ENCODE measurements around the gene FANCC. TPM values are rescaled to one million over a fixed set of nuclear protein-coding genes. Genes with fewer than 3 reads are reported as not detected.
A peak's percentile ranks its signal among the peaks of the same experiment; 100 is the strongest.

FANCC gene
- total RNA-seq, 4 donors from 2014 or later: 7.7 to 27.8 (median 9.0) TPM

DNA sequence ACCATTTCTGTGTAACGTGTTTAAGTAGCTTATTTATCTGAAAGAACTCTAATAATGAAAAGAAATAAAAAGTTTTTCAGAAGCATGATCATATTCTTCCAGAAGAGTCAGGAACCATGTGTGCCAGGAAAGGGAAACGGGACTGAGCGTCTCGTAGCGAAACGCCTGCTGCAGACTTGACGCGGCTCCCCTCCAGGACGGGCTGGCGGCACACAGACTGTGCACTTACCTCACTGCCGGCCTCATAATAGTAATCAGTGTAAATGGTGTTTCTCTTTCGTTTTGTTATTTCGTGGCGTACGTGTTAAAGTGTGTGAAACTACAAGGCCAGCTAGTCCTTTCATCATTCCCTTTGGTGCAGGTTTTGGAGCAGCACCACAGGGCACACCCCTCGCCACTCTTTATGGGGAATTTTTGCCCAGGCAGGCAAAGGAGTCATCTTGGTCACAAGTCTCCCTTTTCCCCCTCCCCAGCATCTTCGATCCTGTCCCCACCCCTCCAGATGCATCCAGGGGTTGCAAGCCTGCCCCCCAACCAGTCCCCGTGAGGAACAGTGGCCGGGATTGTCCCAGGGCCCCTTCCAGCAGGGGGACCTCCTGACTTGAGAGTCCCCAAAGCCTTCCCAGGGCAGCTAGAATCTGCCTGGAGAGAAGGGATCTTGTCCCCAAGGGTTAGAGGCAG, 233.1 kb downstream of the FANCC start:
- 87% methylated on average over 18 of the region's 19 CpGs for WGBS
- H3K4me1 ChIP-seq: peaks cover 42% of the 10 kb centered on the region
- H3K27ac ChIP-seq: peak overlapping the region; percentile 32
- no peaks in the 10 kb centered on the region for H3K9me3 ChIP-seq
- H3K36me3 ChIP-seq: peaks cover 82% of the 10 kb centered on the region
- H3K4me3 ChIP-seq: no peak overlapping the region
- TF ChIP-seq POLR2AphosphoS5 (IDR thresholded peaks at IDR 0.05): no peak
- peak in 1 of 2 donors; percentile 55 for DNase-seq (ENCODE audit: low spot score in 2 of 2)
- H3K27me3 ChIP-seq: no peaks in the 10 kb centered on the region

DNA sequence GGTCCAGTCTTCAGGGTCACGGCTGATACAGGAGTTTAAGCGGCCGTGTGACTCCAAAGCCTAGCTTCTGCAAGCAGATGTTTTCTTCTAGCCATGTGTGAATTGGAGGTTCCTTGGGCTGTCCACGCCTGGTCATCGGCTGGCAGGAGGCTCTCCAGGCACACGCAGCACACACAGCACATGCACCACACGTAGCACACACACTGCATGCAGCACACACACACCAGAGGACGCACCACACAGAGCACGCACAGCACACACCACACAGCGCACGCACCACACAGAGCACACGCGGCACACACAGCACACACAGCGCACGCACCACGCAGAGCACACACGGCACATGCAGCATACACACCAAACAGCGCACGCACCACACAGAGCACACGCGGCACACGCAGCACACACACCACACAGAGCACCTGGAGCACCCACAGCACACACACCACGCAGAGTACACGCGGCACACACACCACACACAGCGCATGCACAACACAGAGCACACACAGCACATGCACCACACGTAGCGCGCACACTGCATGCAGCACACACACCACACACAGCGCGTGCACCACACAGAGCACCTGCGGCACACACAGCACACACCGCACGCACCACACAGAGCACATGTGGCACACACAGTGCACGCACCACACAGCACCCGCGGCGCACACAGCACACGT, 234.3 kb downstream of the FANCC start:
- peak in 1 of 2 donors; percentile 38 for DNase-seq (ENCODE audit: low spot score in 2 of 2)
- 91% methylated on average over 32 of the region's 39 CpGs for WGBS
- H3K36me3 ChIP-seq: peaks cover 76% of the 10 kb centered on the region
- H3K4me3 ChIP-seq: no peak overlapping the region
- no peak overlapping the region for H3K27ac ChIP-seq
- no peaks in the 10 kb centered on the region for H3K27me3 ChIP-seq
- TF ChIP-seq POLR2A (IDR thresholded peaks at IDR 0.05) (no peak), POLR2AphosphoS5 (IDR thresholded peaks at IDR 0.05) (no peak), EP300 (IDR thresholded peaks at IDR 0.05) (no peak)
- TF ChIP-seq, protein P1, sequence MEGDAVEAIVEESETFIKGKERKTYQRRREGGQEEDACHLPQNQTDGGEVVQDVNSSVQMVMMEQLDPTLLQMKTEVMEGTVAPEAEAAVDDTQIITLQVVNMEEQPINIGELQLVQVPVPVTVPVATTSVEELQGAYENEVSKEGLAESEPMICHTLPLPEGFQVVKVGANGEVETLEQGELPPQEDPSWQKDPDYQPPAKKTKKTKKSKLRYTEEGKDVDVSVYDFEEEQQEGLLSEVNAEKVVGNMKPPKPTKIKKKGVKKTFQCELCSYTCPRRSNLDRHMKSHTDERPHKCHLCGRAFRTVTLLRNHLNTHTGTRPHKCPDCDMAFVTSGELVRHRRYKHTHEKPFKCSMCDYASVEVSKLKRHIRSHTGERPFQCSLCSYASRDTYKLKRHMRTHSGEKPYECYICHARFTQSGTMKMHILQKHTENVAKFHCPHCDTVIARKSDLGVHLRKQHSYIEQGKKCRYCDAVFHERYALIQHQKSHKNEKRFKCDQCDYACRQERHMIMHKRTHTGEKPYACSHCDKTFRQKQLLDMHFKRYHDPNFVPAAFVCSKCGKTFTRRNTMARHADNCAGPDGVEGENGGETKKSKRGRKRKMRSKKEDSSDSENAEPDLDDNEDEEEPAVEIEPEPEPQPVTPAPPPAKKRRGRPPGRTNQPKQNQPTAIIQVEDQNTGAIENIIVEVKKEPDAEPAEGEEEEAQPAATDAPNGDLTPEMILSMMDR (IDR thresholded peaks at IDR 0.05): no peak
- H3K4me1 ChIP-seq: peaks cover 42% of the 10 kb centered on the region
- H3K9me3 ChIP-seq: no peaks in the 10 kb centered on the region

DNA sequence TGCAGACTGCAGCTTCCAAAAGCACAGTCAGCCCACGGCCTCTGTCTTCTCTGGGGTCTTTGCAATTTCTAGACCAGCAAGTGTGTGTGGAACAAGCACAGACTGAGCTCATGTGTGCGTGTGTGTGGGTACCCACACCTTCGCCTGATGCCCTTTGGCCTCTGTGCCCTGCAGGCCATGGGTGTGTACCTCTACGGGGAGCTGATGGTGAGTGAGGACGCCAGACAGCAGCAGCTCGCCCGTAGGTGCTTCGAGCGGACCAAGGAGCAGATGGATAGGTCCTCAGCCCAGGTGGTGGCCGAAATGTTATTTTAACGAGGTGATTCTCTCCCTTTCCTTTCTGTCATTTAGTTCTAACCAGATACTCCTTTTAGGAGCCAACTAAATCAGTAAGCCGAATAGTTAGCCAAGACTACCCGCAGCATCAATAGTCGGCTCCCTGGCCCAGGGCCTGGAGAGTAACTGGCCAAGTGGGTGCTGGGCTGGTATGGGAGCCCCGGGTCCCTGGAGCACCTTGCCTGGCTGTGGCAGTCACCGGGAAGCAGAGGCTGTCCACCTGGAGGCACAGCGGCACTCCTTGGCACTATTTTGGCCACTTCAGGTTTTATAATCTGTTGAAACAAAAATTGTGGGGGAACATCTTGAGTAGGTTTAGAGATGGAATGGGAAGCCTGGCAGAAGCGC, 235.0 kb downstream of the FANCC start:
- WGBS: 76% methylated on average over 17 of the region's 18 CpGs
- DNase-seq (ENCODE audit: low spot score in 2 of 2): peak in 1 of 2 donors; percentile 53
- TF ChIP-seq, protein P1 (IDR thresholded peaks at IDR 0.05): no peak
- TF ChIP-seq EP300 (IDR thresholded peaks at IDR 0.05) (no peak), POLR2AphosphoS5 (IDR thresholded peaks at IDR 0.05) (no peak), POLR2A (IDR thresholded peaks at IDR 0.05) (no peak)
- Histone ChIP-seq H3K4me1 (peaks cover 45% of the 10 kb centered on the region), H3K27me3 (no peaks in the 10 kb centered on the region), H3K9me3 (no peaks in the 10 kb centered on the region), H3K4me3 (no peak overlapping the region), H3K36me3 (peaks cover 74% of the 10 kb centered on the region), H3K27ac (peak overlapping the region; percentile 43)

DNA sequence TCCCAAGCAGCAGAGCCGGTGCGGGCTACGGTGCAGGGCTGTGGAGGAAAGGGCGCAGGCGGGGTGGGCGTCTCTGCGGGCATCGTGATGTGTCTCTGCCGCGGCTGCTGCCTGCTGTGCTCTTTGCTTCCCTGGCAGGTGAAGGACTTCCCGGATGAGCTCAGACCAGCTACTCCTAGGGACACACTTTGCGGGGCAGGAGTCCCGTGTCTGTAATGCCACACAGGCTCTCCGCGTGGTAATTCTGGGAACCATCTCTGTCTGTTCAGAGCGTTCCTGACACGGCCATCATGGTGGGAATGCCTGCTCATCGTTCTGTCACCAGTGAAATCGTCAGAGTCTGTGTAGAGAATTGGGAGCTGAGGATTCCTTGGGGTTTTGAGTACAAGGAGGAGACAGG, 235.5 kb downstream of the FANCC start:
- 95% methylated on average over 11 of the region's 19 CpGs for WGBS
- Histone ChIP-seq H3K36me3 (peaks cover 73% of the 10 kb centered on the region), H3K9me3 (no peaks in the 10 kb centered on the region), H3K27me3 (no peaks in the 10 kb centered on the region), H3K4me3 (no peak overlapping the region), H3K4me1 (peaks cover 47% of the 10 kb centered on the region), H3K27ac (peak overlapping the region; percentile 43)
- TF ChIP-seq, protein P1 (IDR thresholded peaks at IDR 0.05): no peak
- TF ChIP-seq POLR2A (IDR thresholded peaks at IDR 0.05) (no peak), EP300 (IDR thresholded peaks at IDR 0.05) (no peak), POLR2AphosphoS5 (IDR thresholded peaks at IDR 0.05) (no peak)
- peak in 1 of 2 donors; percentile 44 for DNase-seq (ENCODE audit: low spot score in 2 of 2)

DNA sequence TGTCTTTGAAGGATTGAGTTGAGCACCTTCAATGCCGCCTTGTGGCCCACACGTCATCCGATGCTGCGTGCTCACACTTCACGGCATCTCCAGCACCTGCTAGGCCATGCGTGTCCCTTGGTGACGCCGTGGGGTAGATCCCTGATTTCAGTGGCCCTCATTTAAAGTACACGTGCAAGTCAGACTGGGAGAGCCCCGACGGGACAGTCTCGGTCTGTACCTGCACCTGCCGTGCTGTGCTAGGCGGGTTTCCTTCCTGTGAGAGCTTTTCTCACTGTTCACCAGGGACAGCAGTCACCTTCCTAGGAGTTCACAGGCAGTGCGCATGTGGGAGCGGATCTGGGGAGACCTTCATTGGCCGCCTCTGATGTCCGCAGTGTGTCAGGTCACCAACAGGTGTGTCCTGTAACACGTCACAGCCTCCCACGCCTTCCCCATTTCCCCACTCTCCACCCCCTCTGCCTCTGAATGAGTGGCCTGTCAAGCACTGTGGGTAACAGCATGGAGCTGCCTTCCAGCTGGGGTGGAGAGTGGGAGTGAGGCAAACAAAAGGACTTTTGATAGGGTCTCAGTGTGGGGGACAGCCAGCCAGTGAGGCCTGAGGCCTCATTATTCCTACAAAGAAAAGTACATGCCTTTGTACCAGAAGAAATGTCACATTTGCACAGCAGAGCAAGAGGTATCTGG, 236.4 kb downstream of the FANCC start:
- 83% methylated on average over 14 of the region's 20 CpGs for WGBS
- H3K36me3 ChIP-seq: peaks cover 66% of the 10 kb centered on the region
- no peak overlapping the region for H3K27ac ChIP-seq

More for the DNA sequence above, 236.4 kb downstream of the FANCC start:
- Histone ChIP-seq H3K4me1 (peaks cover 45% of the 10 kb centered on the region), H3K27me3 (no peaks in the 10 kb centered on the region), H3K9me3 (no peaks in the 10 kb centered on the region), H3K4me3 (no peak overlapping the region)
- no peak for TF ChIP-seq EP300 (IDR thresholded peaks at IDR 0.05)
- TF ChIP-seq, protein P1 (IDR thresholded peaks at IDR 0.05): no peak
- TF ChIP-seq POLR2A (IDR thresholded peaks at IDR 0.05): no peak
- no peak for TF ChIP-seq POLR2AphosphoS5 (IDR thresholded peaks at IDR 0.05)
- peak in 1 of 2 donors; percentile 55 for DNase-seq (ENCODE audit: low spot score in 2 of 2)
